GM12873 (cell line): ENCODE results near the gene SUCLA2.

Experiments
- CTCF ChIP-seq: IDR thresholded peaks from 2 replicates; pipeline ENCODE4 v1.5.1; 2012; ENCODE audit warnings: low read depth, mild to moderate bottlenecking, moderate library complexity, low read length, control low read depth; ENCODE audit not compliant: insufficient read depth; ENCODE audit errors: missing control alignments

SUCLA2 gene

GRCh38 chr13:48037346-48038173 is 36.5 kb upstream of the SUCLA2 start, which contains the start of gene NUDT15:
TSS of gene NUDT15 (plus strand) at chr13:48037726. CDS start at chr13:48037747, 21 bp downstream.
- TF ChIP-seq CTCF: peak; percentile 99

GRCh38 chr13:48029859-48030258 is 28.8 kb upstream of the SUCLA2 start:
- TF ChIP-seq CTCF: no peak

- no peak for TF ChIP-seq CTCF
These were observed 27.0 kb upstream of the SUCLA2 start for GRCh38 chr13:48028066-48028465.

- no peak for TF ChIP-seq CTCF
These were observed 18.7 kb upstream of the SUCLA2 start for GRCh38 chr13:48019796-48020195.

- no peak for TF ChIP-seq CTCF
These were observed 17.6 kb upstream of the SUCLA2 start for GRCh38 chr13:48018637-48019036.

- TF ChIP-seq CTCF: no peak
These were observed 13.3 kb upstream of the SUCLA2 start for GRCh38 chr13:48014359-48014758.

- TF ChIP-seq CTCF: no peak
These were observed 11.6 kb upstream of the SUCLA2 start for GRCh38 chr13:48012668-48013067.
